ENCODE results near the gene TSPAN14.

GRCh38 chr10:80465839-80466590, 11.9 kb downstream of the TSPAN14 start:
- TF ChIP-seq CTCF (IDR thresholded peaks at IDR 0.05) = no peak
- no peak for TF ChIP-seq POLR2A (IDR thresholded peaks at IDR 0.05)
